Endothelial cell of umbilical vein (primary cell): Measurements from ENCODE around the gene SSBP3. TPM values are rescaled to one million over a fixed set of nuclear protein-coding genes. Genes with fewer than 3 reads are reported as not detected.

ENCODE experiments used
- BruUV-seq: library from RNA; stranded (reverse); fragments of 400-500 nt; replicated peaks from 2 replicates; lab custom pipeline; 2021; lab: Mats Ljungman, UMichigan
- CTCF ChIA-PET: fragments of 300-600, 350-600 bp; sonication (Branson Sonifier 250); formaldehyde crosslinking; loops from one replicate; lab custom pipeline; 2021; ENCODE audit warnings: antibody characterized with exemption, inconsistent platforms; lab: Charles Lee
- POLR2A ChIA-PET: fragments of 300-600, 350-600 bp; sonication (Branson Sonifier 250); formaldehyde crosslinking; loops from one replicate; lab custom pipeline; 2021; ENCODE audit warnings: antibody characterized with exemption, inconsistent platforms; lab: Charles Lee
- DNase-seq: peaks from one replicate; pipeline ENCODE4 v3.0.0-alpha.2; 2011; ENCODE audit warnings: low read depth, low spot score
- FAIRE-seq: peaks from 2 replicates; lab custom pipeline; 2011; peaks lifted over from hg19 to GRCh38; lab: Jason Lieb, UNC
- H2AFZ ChIP-seq: 2 replicates; pipeline ENCODE4 v1.6.0; 2012; ENCODE audit warnings: low read depth, low read length, control low read depth, inconsistent platforms
- H3K27ac ChIP-seq: 2 replicates; pipeline ENCODE4 v1.5.1; 2011; ENCODE audit warnings: low read depth, mild to moderate bottlenecking, control low read depth, low read length, moderate library complexity; ENCODE audit not compliant: insufficient read depth
- H3K27me3 ChIP-seq, 2 experiments: 2 replicates each; pipeline versions ENCODE4 v1.6.0 to v1.6.1; 2011; ENCODE audit warnings: low read length in 2 of 2, mixed read lengths in 1 of 2; ENCODE audit not compliant: control insufficient read depth in 2 of 2, insufficient read depth in 2 of 2
- H3K36me3 ChIP-seq, 2 experiments: 2 replicates in 1 of 2; 3 replicates in 1 of 2; pipeline ENCODE4 v1.5.1; 2011; ENCODE audit warnings: low read length in 2 of 2, mild to moderate bottlenecking in 1 of 2, moderate library complexity in 1 of 2; ENCODE audit not compliant: control insufficient read depth in 2 of 2, insufficient read depth in 2 of 2; ENCODE audit errors: extremely low read depth in 1 of 2
- H3K4me1 ChIP-seq: 3 replicates; pipeline ENCODE4 v1.5.1; 2011; ENCODE audit warnings: mild to moderate bottlenecking, low read length; ENCODE audit not compliant: control insufficient read depth, insufficient read depth; ENCODE audit errors: extremely low read depth
- H3K4me2 ChIP-seq: 2 replicates; pipeline ENCODE4 v1.6.1; 2011; ENCODE audit warnings: low read length, control low read depth, mixed read lengths; ENCODE audit not compliant: insufficient read depth
- H3K4me3 ChIP-seq, 3 experiments: fragments of 200-600 bp in 1 of 3; sonication (generic), shearing (Covaris generic) in 1 of 3; replicated peaks in 1 of 3; 2 replicates each; pipeline ENCODE4 v1.5.1; 2011 to 2016; ENCODE audit warnings: control low read depth in 3 of 3, low read length in 3 of 3, mild to moderate bottlenecking in 2 of 3, inconsistent platforms in 1 of 3, low read depth in 1 of 3, moderate library complexity in 1 of 3; ENCODE audit not compliant: insufficient read depth in 1 of 3
- H3K79me2 ChIP-seq: 2 replicates; pipeline ENCODE4 v1.6.0; 2012; ENCODE audit warnings: low read length, inconsistent platforms; ENCODE audit not compliant: control insufficient read depth, insufficient read depth
- H3K9ac ChIP-seq: replicated peaks from 2 replicates; pipeline ENCODE3; 2011; ENCODE audit warnings: low read length, control low read depth; ENCODE audit not compliant: insufficient read depth; ENCODE audit errors: extremely low read depth
- H3K9me1 ChIP-seq: replicated peaks from 3 replicates; pipeline ENCODE4 v1.6.0; 2011; ENCODE audit warnings: mild to moderate bottlenecking, low read length; ENCODE audit not compliant: control insufficient read depth, insufficient read depth; ENCODE audit errors: extremely low read depth
- H3K9me3 ChIP-seq: replicated peaks from 2 replicates; pipeline ENCODE4 v1.5.1; 2012; ENCODE audit warnings: low read length, inconsistent platforms; ENCODE audit not compliant: control insufficient read depth, insufficient read depth
- H4K20me1 ChIP-seq: replicated peaks from 2 replicates; pipeline ENCODE3; 2011; ENCODE audit warnings: mild to moderate bottlenecking, low read length; ENCODE audit not compliant: control insufficient read depth, insufficient read depth; ENCODE audit errors: extremely low read depth
- JUN ChIP-seq: IDR thresholded peaks from 2 replicates; pipeline ENCODE4 v1.6.1; 2011; ENCODE audit warnings: borderline replicate concordance, low read depth; ENCODE audit not compliant: insufficient read length, insufficient read depth
- MYC ChIP-seq: IDR thresholded peaks from one replicate; pipeline ENCODE4 v1.6.1; 2011; ENCODE audit warnings: mild to moderate bottlenecking, low read depth, low read length
- POLR2A ChIP-seq: IDR thresholded peaks from 2 replicates; pipeline ENCODE4 v1.6.1; 2012; ENCODE audit warnings: low read depth, mild to moderate bottlenecking, control low read depth, low read length
- dilution Hi-C: fragments of 300-500 bp; cut with MboI; formaldehyde crosslinking; loops from one replicate; pipeline ENCODE4 v1.15.0; 2019; ENCODE audit warnings: low sequenced_read_pairs; ENCODE audit not compliant: extremely low pct_ligation_motif_present
- intact Hi-C: fragments of 100-400 bp; cut with micrococcal nuclease; formaldehyde crosslinking; loops from one replicate; pipeline ENCODE4 v1.10.0; 2022
- polyA plus RNA-seq, 4 experiments: library from polyadenylated mRNA; depleted of rRNA in 3 of 4; stranded (reverse) in 3 of 4; unstranded in 1 of 4; fragments of >200 nt; gene quantifications; 2 replicates each; pipeline versions ENCODE4 v1.2.1 to v1.2.3, GENCODE V29; 2011 to 2012; ENCODE audit warnings: missing spikeins in 1 of 4
- total RNA-seq: library from RNA; stranded (reverse); gene quantifications from 2 replicates; pipeline ENCODE4 v1.2.3, GENCODE V29; 2021
- TF ChIP-seq, protein P1 (sequence below): IDR thresholded peaks from 2 replicates; pipeline ENCODE4 v1.6.1; 2011; ENCODE audit not compliant: insufficient read depth, insufficient read length

The SSBP3 gene
- total and polyA plus RNA-seq, 2 donors (not counting 3 experiments of a cell fraction or from before 2014, with no cell fraction given), result 44.9 to 59.4 TPM

DNA sequence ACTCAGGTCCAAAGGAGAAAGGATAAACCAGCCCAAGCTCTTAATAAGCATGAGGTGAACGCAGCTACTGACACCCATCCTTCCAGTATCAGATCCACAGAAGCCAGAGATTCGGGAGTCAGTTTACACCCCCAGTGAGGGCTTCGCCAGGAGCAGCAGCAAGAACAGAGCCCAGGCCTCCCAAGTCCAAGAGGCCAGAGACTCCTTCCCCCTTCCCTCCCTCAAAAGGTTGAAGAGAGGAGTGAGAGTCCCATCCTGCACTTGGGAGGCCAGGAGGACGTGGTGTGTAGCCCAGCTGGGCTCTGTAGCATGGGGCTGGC lies 133.5 kb downstream of the SSBP3 start:
- no peaks in the 10 kb centered on the region for H3K79me2 ChIP-seq
- no peak overlapping the region for H3K27ac ChIP-seq
- no peaks in the 10 kb centered on the region for H3K36me3 ChIP-seq
- no peaks in the 10 kb centered on the region for H3K9me3 ChIP-seq
- H4K20me1 ChIP-seq, result no peaks in the 10 kb centered on the region
- H3K9ac ChIP-seq, result no peak overlapping the region
- no peak overlapping the region for H3K4me2 ChIP-seq
- TF ChIP-seq, protein P1, sequence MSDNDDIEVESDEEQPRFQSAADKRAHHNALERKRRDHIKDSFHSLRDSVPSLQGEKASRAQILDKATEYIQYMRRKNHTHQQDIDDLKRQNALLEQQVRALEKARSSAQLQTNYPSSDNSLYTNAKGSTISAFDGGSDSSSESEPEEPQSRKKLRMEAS, result no peak
- no peak for TF ChIP-seq JUN
- DNase-seq (no peak), FAIRE-seq (no peak)
- BruUV-seq, result no TSS peak
- no peaks in the 10 kb centered on the region for H3K27me3 ChIP-seq
- CTCF ChIA-PET, result interaction anchor here (0.7 to 3.8 kb wide), 12 partner anchors 9 to 226 kb away, joined by 3 to 22 read pairs (median 4); no protein-coding TSS in a partner anchor
- H3K4me3 ChIP-seq, result no peak overlapping the region
- no peak overlapping the region for H2AFZ ChIP-seq
- POLR2A ChIA-PET, result no interaction called here
- intact Hi-C loops (loop anchor here (1.0 to 10.0 kb wide), 4 partner anchors 132 to 217 kb away; partner anchors contain the start of gene SSBP3), dilution Hi-C loops (no loop called here)
- no peaks in the 10 kb centered on the region for H3K9me1 ChIP-seq
- H3K4me1 ChIP-seq, result peaks cover 19% of the 10 kb centered on the region

DNA sequence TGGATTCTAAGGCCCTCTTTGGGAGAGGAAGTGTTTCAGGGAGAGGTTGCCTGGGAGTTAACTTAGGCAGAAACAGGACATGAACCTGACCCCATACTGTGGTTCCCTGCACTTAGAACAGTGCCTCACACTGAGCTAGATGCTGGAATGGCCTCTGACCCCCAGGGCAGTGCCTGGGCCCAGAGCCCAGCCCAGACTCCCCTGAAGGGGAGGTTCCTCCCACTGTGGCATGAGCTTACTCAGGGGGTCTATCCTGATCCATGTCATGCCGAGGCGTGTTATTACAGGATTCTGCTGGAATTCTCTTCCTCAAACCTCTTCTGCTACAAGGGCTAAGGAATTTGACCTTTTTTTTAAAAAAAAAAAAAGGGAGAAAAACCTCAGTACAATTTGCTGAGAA lies 134.1 kb downstream of the SSBP3 start:
- dilution Hi-C loops, result no loop called here
- Histone ChIP-seq H3K27me3 (no peaks in the 10 kb centered on the region), H3K36me3 (no peaks in the 10 kb centered on the region), H3K4me1 (peaks cover 19% of the 10 kb centered on the region), H3K9ac (no peak overlapping the region), H3K4me2 (no peak overlapping the region), H3K79me2 (no peaks in the 10 kb centered on the region), H3K4me3 (no peak overlapping the region), H2AFZ (no peak overlapping the region), H4K20me1 (no peaks in the 10 kb centered on the region), H3K9me1 (no peaks in the 10 kb centered on the region), H3K27ac (no peak overlapping the region), H3K9me3 (no peaks in the 10 kb centered on the region)
- ChIA-PET POLR2A (no interaction called here), CTCF (interaction anchor here (0.7 to 3.8 kb wide), 6 partner anchors 9 to 217 kb away, joined by 3 to 15 read pairs (median 8); no protein-coding TSS in a partner anchor)
- FAIRE-seq (no peak), DNase-seq (no peak)
- TF ChIP-seq POLR2A, result no peak
- no peak for TF ChIP-seq MYC
- BruUV-seq, result no TSS peak
- intact Hi-C loops, result loop anchor here (10.0 kb wide), 1 partner anchor 133 kb away; the partner anchor contains the start of gene SSBP3
